Mesothelial cell of epicardium (in vitro differentiated cells): ENCODE measurements around the gene ZNF555. TPM values are rescaled to one million over a fixed set of nuclear protein-coding genes. Genes with fewer than 3 reads are reported as not detected.

Source experiments
- DNase-seq, 2 experiments: peaks; one replicate each; pipeline ENCODE4 v3.0.0; 2021; ENCODE audit warnings: low spot score in 2 of 2; ENCODE audit not compliant: unreplicated experiment in 2 of 2
- H3K27ac Mint-ChIP-seq: 2 replicates; pipeline ENCODE4 v1.8.0; 2021; ENCODE audit warnings: mixed read lengths
- H3K27me3 Mint-ChIP-seq: 2 replicates; pipeline ENCODE4 v1.8.0; 2021; ENCODE audit warnings: low read depth, mixed read lengths
- H3K36me3 Mint-ChIP-seq: 2 replicates; pipeline ENCODE4 v1.8.0; 2021; ENCODE audit warnings: mixed read lengths
- H3K4me1 Mint-ChIP-seq: 2 replicates; pipeline ENCODE4 v1.8.0; 2021; ENCODE audit warnings: mixed read lengths
- H3K4me3 Mint-ChIP-seq: 2 replicates; pipeline ENCODE4 v1.8.0; 2021; ENCODE audit warnings: mild to moderate bottlenecking, moderate library complexity, mixed read lengths
- H3K9me3 Mint-ChIP-seq: 2 replicates; pipeline ENCODE4 v1.8.0; 2021; ENCODE audit warnings: mixed read lengths
- total RNA-seq: library from RNA; stranded (reverse); gene quantifications from 3 replicates; pipeline ENCODE4 v1.2.1, GENCODE V29; 2021
- TF ChIP-seq, protein P1 (sequence below): fragments of 200-600 bp; sonication (generic); IDR thresholded peaks from one replicate; pipeline ENCODE4 v1.5.0; 2021; ENCODE audit warnings: antibody characterized with exemption; ENCODE audit not compliant: unreplicated experiment

Gene ZNF555
- total RNA-seq, 1 donor from 2014 or later = 10.6 TPM

DNA sequence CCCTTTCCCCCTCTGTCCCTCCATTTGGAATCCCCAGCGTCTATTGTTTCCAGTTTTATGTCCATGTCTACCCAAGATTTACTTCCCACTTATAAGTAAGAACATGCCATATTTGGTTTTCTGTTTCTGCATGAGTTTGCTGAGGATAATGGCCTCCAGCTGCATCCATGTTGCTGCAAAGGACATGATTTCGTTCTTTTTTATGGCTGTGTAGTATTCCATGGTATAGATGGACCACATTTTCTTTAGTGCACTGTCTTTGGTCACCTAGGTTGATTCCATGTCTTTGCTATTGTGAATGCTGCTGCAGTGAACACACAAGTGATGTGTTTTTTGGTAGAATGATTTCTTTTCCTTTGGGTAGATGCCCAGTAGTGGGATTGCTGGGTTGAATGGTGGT is 3.8 kb downstream of the ZNF555 start:
- peaks cover 20% of the 10 kb centered on the region for H3K9me3 Mint-ChIP-seq
- peaks cover 9% of the 10 kb centered on the region for H3K4me1 Mint-ChIP-seq
- H3K27ac Mint-ChIP-seq = no peak overlapping the region
- peaks cover 41% of the 10 kb centered on the region for H3K36me3 Mint-ChIP-seq
- DNase-seq = no peak
- no peak overlapping the region for H3K4me3 Mint-ChIP-seq
- TF ChIP-seq, protein P1, sequence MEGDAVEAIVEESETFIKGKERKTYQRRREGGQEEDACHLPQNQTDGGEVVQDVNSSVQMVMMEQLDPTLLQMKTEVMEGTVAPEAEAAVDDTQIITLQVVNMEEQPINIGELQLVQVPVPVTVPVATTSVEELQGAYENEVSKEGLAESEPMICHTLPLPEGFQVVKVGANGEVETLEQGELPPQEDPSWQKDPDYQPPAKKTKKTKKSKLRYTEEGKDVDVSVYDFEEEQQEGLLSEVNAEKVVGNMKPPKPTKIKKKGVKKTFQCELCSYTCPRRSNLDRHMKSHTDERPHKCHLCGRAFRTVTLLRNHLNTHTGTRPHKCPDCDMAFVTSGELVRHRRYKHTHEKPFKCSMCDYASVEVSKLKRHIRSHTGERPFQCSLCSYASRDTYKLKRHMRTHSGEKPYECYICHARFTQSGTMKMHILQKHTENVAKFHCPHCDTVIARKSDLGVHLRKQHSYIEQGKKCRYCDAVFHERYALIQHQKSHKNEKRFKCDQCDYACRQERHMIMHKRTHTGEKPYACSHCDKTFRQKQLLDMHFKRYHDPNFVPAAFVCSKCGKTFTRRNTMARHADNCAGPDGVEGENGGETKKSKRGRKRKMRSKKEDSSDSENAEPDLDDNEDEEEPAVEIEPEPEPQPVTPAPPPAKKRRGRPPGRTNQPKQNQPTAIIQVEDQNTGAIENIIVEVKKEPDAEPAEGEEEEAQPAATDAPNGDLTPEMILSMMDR = no peak
- H3K27me3 Mint-ChIP-seq = no peaks in the 10 kb centered on the region

DNA sequence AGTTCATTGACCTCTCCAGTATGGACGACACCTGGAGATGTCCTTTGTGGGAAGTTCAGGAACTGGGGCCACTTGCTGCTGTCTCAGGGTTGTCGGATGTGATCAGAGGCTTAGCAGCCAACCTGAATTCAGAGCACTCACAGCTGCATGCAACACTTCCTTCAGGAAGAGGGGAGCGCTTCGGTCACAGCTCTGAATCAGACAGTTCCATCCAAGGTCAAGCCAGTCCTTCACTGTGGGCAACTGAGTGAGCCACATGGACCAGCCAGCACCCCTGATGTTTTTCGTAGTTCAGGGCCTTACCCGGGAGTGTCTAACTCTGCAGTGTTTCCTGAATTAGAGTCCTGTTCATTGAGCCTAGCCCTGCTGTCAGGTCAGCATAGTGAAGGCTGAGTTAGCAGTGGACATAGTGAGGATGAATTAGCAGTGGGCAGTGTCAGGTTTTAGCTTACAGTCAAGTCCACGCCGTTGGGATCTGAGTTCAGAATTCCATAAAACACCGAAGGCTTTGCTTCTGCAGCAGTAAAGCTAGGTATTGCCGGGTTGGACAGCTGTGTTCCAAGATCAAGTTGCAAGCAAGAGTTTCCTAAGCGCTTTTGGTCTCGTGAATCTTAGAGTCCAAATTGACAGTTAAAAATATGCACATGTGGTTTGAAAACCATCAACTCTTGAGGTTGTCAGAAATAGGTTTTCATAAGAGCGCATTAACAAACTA is 5.1 kb downstream of the ZNF555 start:
- Mint-ChIP-seq H3K36me3 (peaks cover 51% of the 10 kb centered on the region), H3K9me3 (peaks cover 29% of the 10 kb centered on the region), H3K4me1 (peaks cover 9% of the 10 kb centered on the region), H3K4me3 (no peak overlapping the region), H3K27ac (no peak overlapping the region), H3K27me3 (no peaks in the 10 kb centered on the region)
- DNase-seq = no peak
- TF ChIP-seq, protein P1 = no peak

DNA sequence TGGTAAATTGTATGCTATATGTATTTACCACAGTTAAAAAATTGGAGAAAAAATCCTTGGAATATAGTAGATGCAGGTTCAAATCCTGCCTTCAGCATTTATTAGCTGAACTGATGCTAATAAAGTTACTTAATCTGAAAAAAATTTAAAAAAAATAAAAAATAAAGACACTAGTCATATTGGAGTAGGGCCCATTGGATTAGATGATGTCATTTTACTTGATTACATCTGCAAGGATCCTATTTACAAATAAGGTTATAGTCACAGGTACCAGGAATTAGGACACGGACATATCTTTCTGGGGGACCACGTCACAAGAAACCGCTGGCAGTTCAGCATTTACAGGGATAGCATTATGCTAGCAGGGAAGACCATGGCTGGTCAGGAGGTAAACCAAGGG is 6.2 kb downstream of the ZNF555 start:
- Mint-ChIP-seq H3K4me3 (no peak overlapping the region), H3K4me1 (peaks cover 4% of the 10 kb centered on the region), H3K9me3 (peaks cover 41% of the 10 kb centered on the region), H3K36me3 (peaks cover 60% of the 10 kb centered on the region), H3K27ac (no peak overlapping the region), H3K27me3 (no peaks in the 10 kb centered on the region)
- TF ChIP-seq, protein P1 = no peak
- no peak for DNase-seq

DNA sequence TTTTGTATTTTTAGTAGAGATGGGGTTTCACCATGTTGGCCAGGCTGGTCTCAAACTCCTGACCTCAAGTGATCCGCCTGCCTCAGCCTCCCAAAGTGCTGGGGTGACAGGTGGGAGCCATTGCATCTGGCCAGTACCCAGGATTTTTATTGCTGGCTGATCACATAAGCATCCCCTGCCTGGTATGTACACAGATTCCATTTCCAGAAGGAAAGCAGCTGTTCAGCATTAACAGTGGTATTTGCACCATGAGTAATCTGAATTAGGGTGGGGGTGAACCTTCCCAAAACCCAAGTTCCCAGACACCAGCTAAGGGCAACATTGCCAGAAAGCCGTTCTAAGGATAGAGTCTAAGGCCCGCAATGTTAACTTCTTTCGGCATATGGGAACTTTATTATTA is 7.3 kb downstream of the ZNF555 start:
- Mint-ChIP-seq H3K27me3 (no peaks in the 10 kb centered on the region), H3K27ac (no peak overlapping the region), H3K36me3 (peaks cover 68% of the 10 kb centered on the region), H3K4me1 (no peaks in the 10 kb centered on the region), H3K4me3 (no peak overlapping the region), H3K9me3 (peaks cover 51% of the 10 kb centered on the region)
- DNase-seq = no peak
- TF ChIP-seq, protein P1 = no peak

DNA sequence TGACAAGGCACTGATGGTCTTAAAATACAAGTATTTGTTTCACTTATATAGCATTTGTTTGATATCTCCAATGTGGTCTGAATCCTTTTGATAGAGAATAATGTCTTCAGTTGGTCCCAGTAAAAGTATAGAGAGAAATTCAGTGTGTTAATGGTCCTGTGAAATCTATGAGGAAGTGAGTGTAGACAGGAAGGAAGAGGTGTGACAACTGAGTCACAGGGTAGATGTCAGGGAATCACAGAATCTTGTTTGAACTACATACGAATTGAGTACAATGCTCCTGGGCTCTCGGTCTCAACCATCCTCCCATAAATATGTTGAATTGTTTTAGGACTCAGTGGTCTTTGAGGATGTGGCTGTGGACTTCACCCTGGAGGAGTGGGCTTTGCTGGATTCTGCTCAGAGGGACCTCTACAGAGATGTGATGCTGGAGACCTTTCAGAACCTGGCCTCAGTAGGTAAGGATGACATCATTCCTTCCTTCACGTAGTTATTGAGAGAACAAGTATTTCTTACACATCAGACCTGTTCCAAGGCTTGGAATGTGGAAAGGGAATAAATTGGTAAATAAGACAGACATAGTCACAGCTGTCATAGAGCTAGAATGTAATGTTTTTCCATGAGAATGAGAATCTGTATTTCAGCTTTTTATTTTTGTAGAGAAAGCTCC is 9.1 kb downstream of the ZNF555 start:
- TF ChIP-seq, protein P1 = no peak
- Mint-ChIP-seq H3K9me3 (peaks cover 61% of the 10 kb centered on the region), H3K27me3 (no peaks in the 10 kb centered on the region)

More for the DNA sequence above, 9.1 kb downstream of the ZNF555 start:
- H3K36me3 Mint-ChIP-seq = peaks cover 79% of the 10 kb centered on the region
- no peak overlapping the region for H3K4me3 Mint-ChIP-seq
- H3K27ac Mint-ChIP-seq = no peak overlapping the region
- H3K4me1 Mint-ChIP-seq = no peaks in the 10 kb centered on the region
- no peak for DNase-seq
